GM12873 (cell line): ENCODE measurements around the gene MAGI2.

Experiments used
- CTCF ChIP-seq: IDR thresholded peaks from 2 replicates; pipeline ENCODE4 v1.5.1; 2012; ENCODE audit warnings: low read depth, mild to moderate bottlenecking, moderate library complexity, low read length, control low read depth; ENCODE audit not compliant: insufficient read depth; ENCODE audit errors: missing control alignments

Gene MAGI2

DNA sequence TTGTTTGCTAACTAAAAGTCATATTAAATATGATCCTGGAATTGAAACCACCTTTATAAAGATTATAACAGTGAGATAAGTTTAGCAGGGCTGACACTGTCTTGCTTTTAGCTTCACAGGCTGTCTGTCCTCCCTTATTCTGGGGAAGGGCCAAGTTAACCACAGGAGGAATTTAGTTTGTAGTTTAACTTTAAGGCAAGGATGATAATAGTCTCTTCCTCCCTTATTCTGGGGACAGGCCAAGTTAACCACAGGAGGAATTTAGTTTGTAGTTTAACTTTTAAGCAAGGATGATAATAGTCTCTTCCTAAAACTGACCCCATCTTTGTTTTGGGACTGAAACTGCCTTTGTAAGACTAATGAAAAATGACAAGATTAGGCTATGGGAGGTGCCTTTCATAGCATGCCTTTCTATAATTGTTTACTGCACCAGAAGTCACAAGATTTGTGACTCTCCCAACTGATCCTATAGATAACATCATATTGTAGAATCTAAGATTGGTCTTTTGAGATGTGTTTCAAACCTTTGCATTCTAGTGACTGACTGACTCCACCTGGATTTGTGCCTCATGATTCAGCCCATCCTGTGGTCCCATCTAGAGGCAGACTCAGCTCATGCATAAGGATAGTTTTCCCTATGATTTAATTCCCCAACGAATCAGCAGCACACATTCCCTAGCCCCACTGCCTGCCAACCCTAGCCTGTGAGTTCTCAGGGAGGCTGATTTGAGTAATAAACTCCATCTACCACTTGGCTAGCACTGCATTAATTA lies 212.0 kb downstream of the MAGI2 start:
- TF ChIP-seq CTCF: no peak

- TF ChIP-seq CTCF: no peak
Observed at GRCh38 chr7:79240413-79240812, 213.1 kb downstream of the MAGI2 start.

- TF ChIP-seq CTCF: no peak
Observed at GRCh38 chr7:79236352-79237028, 217.0 kb downstream of the MAGI2 start.

DNA sequence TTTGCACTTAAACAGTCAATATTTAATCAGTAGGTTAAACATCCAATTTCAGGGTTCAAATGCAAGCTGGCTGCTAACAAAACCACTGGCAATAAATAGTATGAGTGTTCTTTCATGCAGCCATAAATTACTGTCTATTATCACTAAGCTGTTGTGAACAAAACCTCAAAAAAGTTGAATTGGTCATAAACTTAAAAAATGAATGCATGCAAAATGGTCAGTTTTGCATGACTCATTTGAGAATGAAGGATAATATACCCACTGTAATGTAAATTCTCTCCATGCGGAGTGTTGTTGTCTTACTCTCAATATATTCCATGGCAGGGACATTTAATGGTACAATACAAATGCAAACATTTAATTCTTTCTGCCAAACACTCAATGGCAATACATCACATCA lies 226.4 kb downstream of the MAGI2 start:
- TF ChIP-seq CTCF: no peak

- TF ChIP-seq CTCF: no peak
Observed at GRCh38 chr7:79221211-79221610, 232.3 kb downstream of the MAGI2 start.

- no peak for TF ChIP-seq CTCF
Observed at GRCh38 chr7:79217976-79218626, 235.4 kb downstream of the MAGI2 start.

DNA sequence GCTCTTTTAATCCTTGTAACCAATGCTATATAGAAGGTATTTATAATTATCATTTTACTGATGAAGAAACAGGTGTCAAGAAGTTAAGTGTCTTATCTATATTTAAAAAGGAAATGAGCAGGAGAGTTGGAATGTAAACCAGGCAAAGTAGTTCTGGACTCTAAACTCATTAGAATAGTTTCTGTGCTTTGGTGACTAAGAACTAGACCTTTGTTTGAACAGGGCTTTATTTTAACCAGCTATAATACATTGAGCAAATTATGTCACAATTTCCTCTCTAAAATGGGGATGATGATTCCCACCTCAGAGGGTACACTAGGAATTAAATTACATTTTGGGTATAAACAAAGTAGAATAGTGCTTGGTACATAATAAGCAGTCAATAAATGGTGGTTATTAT lies 236.0 kb downstream of the MAGI2 start:
- no peak for TF ChIP-seq CTCF
